GM19351 (cell line): ENCODE measurements around the gene SETSIP.
"Not testable (repeated sequence)": the region's sequence is repeated elsewhere in the genome, so short reads cannot be mapped to it uniquely, and the experiment has no call there.

Experiments used
- ATAC-seq: cut with Tn5 transposase; IDR thresholded peaks from one replicate; pipeline ENCODE4 v1.9.1; 2021; ENCODE audit warnings: mild to moderate bottlenecking, moderate library complexity; ENCODE audit not compliant: unreplicated experiment

Gene SETSIP, protein sequence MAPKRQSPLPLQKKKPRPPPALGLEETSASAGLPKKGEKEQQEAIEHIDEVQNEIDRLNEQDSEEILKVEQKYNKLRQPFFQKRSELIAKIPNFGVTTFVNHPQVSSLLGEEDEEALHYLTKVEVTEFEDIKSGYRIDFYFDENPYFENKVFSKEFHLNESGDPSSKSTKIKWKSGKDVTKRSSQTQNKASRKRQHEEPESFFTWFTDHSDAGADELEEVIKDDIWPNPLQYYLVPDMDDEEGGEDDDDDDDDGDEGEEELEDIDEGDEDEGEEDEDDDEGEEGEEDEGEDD

DNA sequence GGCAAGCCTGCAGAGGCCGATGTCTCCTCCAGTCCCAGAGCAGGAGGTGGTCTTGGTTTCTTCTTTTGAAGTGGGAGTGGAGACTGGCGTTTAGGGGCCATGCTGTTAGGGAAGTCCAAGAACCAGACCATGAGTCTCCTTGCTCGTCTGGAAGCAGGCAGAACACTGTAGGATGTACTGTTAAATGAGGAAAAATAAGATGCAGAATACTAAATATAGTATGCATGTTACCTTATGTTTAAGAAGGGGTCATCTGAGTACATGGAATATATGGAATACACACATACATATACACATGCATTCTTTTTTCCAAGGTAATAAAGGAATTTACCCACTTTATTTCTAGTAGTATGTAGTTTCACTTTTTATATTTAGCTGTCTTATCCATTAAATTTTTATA lies at the start of gene SETSIP:
Gene SETSIP (minus strand): TSS at position 101 of the 400 bp plus-strand sequence. CDS start 0 bp downstream, at position 101.
- no peak for ATAC-seq

DNA sequence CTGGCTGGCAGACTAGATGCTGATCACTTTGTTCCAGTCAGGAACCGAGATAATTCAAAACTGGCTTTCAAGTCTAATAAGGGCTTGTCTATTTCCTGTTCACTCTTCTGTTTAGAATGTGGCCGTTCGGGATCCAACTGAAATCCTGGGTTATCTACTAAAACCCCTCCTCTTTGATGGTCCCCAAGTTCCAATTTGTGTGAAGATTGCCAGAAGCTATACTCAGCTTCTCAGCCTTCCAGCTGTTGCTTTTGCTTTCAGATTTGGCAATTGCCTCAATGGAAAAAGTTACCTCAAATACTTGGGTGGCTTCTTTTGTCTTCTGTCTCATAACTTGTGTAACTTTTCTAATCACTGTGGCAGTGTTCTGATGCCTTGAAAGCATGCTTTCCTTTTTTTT lies 48.7 kb upstream of the SETSIP start:
- no peak for ATAC-seq

DNA sequence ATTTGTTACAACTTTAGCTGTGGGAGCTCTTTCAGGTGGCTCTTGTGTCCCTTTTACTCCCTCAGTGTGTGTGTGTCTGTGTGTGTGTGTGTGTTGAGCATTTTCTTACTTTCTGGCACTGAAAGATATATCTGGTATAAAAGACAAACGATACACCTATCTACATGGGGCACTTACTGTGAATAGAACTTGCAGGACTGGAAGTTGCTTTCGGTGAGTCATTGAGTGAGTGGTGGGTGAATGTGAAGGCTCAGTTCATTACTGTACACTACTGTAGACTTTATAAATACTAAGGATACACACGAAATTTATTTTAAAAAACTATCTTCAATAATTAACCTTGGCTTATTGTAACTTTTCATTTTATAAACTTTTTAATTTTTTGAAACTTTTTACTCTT lies 43.6 kb upstream of the SETSIP start:
- no peak for ATAC-seq

DNA sequence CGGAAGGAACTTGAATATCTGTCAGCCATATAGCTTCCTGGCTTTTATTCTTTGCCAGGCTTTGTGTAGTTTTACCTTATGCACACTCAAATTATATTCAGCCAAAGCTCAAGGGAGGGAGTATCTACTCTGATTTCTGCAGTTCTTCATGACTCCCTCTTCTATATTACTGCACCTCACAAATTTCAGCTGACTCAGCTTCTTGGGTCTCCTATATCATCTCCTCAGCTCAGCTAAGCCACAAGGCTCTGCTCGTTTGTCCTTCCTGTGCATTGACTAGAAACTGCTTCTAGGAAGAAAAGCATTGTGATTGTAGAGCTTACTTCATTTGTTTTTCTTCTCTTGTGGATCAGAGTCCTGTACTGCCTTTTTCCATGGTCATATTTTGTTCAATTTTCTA lies 42.3 kb upstream of the SETSIP start:
- no peak for ATAC-seq

DNA sequence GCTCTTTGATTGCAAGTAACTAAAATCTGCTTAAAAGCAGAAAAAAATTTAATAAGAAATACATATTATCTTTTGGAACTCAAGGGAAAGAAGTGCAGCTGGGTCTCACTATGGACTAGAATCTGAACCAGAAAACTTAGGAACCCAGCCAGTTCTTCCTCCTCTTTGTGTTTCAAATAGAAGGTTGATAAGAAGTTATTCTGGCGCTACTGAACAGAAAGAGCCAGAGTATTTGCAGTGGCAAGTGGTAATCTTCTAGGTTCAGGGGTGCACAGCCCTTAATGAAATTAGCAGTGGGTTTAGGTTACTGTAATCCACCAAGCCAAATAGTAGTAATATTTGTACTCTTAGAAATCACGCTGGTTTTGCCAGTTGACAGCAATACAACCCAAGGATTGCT lies 33.4 kb upstream of the SETSIP start:
- no peak for ATAC-seq

DNA sequence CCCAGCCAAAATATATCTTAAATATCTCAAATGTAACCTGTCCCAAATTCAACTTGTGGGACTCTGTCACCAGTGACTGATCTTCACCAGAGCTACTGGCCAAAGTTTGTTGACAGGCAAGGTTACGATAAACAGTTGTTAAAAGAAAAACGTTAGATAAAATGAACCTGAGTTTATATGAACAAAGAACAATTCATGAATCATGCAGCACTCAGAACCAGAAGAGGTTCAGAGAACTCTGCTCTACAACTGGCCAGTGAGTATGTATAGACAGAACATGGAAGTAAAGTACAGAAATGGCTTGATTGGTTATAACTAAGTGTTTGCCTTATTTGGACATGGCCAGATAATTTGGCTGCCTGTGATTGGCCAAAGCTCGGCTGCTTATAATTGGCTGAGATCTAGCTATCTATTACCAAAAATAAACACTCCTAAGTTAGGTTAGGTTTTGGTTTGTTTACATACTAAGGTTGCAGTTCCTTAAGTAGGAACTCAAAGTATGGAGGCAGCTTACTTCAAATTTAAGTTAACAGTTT lies 30.4 kb upstream of the SETSIP start:
- no peak for ATAC-seq

DNA sequence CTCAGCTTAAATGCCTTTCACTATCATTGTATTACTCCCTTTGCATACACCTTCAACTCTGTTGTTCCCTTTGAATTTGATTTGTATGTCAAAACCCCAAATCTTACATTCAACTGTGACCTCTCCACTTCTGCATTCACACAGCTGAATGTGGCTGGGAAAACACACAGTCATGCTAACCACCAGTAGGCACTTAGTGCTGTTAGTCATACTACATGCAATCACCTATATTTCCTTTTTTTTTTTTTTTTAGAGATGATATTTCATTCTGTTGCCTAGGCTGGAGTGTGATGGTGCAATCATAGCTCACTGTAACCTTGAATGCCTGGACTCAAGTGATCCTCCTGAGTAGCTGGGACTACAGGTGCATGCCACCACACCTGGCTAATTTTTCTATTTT lies 21.1 kb upstream of the SETSIP start:
- no peak for ATAC-seq

DNA sequence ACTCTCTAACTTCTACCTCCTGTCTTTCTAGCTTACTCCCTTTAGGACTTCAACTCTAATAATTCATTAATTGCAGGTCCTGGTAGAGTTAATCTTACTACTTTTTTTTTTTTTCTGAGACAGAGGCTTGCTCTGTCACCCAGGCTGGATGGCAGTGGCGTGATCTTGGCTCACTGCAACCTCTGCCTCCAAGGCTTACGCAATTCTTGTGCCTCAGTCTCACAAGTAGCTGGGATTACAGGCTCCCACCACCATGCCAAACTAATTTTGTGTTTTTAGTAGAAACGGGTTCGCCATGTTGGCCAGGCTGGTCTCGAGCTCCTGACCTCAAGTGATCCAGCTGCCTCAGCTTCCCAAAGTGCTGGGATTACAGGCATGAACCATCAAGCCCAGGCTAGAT lies 20.7 kb upstream of the SETSIP start:
- no peak for ATAC-seq

DNA sequence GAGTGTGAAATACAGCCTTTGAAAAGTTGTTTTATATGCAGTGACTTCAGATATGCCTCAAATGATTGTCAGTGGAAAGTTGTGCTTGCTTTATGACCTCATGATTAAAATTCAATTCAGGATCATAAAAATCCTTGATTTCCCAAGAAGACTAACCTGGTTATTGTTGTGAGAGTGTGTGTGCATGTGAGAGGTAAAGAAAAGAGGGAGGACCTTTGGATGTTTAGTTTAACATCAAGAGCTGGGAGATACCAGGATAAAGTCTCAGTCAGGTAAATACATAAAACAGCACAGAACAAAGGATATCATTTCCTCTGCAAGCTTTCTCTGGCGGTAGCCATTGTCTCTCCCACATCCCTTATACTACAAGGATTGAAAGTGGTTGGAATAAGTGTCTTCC lies 19.4 kb upstream of the SETSIP start:
- no peak for ATAC-seq

DNA sequence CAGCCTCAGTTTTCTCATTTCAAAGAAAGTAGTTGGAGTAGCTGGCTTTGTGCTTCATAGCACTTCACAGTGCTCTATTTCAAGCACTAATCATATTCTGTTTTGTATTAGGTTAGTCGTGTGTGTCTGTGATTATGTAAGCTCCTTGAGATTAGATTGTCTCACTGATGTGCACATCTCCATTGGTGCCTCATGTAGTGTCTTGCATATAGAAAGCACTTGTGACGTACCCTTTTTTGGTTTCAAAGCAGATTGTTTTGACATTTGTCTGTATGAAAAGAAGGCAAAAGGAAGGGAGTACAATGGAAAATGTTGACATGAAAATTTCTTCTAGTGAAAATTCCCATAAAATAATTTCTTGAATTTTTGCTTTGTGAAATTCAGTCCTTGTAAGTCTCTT lies 18.9 kb upstream of the SETSIP start:
- ATAC-seq: no peak

DNA sequence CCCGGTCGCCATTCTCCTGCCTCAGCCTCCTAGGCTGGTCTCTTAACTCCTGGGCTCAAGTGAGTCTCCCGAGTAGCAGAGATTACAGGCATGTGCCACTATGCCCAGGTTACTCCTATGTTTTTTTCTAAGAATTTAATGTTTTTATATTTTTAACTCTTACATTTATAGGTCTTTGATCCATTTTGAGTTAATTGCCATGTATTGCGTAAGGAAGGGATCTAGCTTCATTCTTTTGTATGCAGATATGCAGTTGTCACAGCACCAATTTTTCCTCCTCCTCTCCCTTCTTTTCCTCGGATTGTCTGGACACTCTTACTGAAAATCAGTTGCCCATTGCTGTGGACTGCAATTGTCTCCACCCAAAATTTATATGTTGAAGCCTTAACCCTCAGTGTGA lies 16.4 kb upstream of the SETSIP start:
- ATAC-seq: no peak

DNA sequence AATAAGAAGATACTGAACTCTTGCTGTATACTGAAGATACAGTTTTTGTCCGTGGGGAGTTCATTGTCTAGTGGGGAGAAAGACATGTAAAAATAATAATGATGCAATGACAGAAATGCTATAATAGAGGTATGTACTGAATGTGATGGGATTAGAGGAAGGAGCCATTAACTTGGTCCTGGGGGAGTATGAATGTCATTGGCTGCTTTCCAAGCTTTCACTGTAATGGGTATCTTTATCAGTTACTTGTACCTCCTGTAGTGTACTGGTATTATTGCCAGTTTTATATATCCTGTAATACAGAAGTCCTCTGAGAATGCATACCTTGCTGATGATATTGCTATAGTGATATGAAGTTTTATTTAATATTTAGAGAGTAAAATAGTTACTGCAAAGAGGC lies 12.3 kb upstream of the SETSIP start:
- ATAC-seq: no peak

DNA sequence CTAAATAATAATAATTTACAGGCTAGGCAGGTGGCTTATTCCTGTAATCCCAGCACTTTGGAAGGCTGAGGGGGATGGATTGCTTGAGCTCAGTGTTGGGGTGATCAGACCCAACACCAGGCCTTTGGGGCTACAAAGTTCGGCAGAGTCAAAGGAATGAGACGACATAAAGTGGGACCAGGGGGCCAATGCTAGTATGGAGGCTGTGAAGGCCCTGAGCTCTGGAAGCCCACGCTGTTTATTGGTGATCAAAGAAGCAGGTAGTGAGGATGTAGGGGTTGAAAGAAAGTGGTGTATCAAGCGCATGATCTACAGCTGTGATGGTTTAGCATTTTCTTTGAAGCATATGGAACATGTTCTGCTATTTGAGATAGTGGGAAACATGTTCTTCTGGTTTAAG lies 10.5 kb upstream of the SETSIP start:
- no peak for ATAC-seq

DNA sequence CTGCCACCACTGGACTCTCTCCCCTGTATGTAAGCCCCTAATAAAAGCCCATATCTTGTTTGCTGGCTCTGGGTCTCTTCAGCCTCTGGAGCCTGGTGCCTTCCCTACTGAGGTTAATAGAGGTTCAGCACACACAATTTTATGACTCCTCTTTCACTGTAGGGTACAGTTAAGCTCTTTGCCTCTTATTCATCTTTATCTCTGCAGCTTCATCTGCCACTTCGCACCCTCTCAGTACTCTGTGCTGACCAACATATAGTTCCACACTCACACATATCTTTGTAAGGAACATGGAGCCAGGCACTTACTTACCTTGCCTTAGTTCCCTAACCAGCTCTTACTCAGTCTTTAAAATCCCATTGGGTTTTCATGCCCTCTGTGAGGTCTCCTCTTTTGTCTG lies 9.4 kb upstream of the SETSIP start:
- no peak for ATAC-seq

DNA sequence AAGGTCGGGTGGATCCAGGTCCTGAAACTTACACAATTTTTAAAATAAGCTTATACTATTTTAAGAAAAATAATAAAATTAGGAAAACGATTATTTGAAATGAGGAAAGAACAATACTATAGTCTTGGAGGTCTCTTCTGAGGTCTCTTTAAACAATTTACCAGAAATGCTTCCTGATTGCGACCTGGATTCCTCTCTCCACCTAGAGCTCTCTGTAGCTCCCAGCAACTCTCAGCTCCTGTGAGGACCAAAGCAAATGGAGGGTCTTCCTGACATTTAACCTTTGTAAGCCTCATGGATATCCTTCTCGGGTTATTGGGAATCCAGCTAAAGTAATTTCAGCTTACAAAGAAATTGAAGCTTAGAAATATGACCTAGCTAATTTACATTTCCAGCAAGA lies 5.8 kb upstream of the SETSIP start:
- no peak for ATAC-seq

DNA sequence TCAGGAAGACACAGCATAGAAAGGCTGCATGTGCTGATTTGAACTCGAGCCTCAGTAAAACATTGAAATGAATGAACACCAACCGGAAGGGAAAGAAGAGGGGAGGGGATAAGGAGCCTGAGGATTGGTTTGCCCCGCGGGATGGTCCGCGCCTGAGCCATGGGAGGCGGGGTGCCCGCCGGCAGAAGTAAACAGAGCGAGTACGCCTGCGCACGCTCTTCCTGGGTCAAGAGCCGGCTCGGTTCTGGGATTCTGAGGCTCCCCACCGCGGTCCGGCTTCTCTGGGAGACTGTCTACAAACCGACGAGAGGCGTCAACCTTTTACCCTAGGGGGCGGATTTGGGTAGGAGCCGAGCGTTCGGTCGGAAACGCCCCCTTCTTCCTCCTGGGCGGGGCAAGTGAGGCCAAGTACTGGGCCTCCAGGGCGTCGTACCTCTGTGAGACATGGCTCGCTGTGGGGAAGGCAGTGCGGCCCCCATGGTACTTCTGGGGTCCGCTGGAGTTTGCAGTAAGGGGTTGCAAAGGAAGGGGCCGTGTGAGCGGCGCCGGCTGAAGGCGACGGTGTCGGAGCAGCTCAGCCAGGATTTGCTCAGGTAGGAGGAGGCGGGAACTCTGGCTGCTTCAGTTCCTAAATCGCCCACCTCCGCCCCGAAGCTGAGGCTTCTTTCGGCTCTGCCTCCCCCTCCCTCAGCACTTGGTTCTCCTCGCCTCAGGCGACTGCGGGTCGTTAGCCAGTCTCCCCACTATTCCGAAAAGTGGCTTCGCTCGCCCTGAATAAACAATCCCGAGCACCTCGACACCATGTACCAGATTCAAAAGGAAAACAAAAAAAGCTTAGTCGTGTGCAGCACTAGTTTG lies 5.1 kb upstream of the SETSIP start, which contains the start of gene BTBD8:
Gene BTBD8 (plus strand): TSS at position 218 of the 858 bp plus-strand sequence. CDS start 227 bp downstream, at position 445.
- ATAC-seq: peak; percentile 97

DNA sequence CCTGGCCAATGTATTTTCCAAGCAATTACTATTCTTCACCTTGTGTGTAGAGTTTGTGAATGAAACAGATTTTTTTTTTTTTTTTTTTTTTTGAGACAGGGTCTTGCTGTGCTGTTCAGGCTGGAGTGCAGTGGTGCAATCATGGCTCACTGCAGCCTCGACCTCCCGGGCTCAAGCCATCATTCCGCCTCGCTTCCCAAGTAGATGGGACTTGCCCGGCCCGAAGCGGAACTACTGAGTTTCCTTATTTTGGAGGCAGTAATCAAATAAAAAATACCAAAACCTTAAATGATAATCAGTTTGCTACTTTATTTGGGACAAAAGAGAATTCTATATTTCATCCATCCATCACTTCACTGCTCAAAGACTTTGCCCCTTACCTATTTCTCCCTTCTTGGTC lies 4.2 kb upstream of the SETSIP start:
- ATAC-seq: no peak

DNA sequence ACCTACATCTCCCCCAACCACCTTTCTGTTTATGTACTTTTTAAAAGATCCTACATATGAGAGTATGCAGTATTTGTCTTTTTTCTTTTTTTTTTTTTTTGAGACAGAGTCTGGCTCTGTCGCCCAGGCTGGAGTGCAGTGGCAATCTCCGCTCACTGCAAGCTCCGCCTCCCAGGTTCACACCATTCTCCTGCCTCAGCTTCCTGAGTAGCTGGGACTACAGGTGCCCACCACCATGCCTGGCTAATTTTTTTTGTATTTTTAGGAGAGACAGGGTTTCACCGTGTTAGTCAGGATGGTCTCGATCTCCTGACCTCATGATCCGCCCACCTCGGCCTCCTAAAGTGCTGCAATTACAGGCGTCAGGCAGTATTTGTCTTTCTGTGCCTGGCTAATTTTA lies 2.9 kb upstream of the SETSIP start:
- not testable (repeated sequence) for ATAC-seq

DNA sequence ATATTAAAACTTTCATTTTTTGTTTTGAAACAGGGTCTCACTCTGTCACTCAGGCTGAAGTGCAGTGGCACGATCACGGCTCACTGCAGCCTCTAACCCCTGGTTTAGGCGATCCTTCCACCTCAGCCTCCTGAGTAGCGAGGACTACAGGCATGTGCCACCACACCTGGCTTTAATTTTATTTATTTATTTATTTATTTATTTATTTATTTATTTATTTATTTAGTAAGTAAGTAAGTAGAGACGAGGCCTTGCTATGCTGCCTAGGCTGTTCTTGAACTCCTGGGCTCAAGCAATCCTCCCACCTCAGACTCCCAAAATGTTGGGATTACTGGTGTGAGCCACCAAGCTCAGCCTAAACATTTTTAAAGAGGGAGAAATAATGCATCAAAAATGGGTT lies 1.2 kb upstream of the SETSIP start:
- ATAC-seq: no peak

DNA sequence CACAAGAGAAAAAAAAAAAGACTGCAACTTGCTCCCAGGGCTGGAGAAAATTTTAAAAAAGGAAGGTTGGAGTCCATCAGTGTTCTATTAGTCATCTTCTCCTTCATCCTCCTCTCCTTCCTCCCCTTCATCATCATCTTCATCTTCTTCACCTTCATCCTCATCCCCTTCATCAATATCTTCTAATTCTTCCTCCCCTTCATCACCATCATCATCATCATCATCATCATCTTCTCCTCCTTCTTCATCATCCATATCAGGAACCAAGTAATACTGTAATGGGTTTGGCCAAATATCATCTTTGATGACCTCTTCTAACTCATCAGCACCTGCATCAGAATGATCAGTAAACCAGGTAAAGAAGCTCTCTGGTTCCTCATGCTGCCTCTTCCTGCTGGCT lies 765 bp downstream of the SETSIP start:
- ATAC-seq: not testable (repeated sequence)

DNA sequence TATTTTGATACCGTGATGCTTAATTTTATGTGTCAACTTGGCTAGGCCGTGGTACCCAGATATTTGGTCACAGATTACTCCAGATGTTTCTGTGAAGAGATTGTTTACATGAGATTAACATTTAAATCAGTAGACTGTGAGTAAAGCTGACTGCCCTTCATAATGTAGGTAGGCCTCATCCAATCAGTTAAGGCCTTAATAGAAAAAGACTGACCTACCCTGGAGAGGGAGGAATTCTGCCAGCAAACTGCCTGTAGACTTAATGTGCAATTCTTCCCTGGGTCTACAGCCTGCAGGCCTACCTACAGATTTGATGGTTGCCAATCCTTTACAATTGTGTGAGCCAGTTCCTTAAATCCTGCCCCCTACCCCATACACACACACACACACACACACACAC lies 4.3 kb downstream of the SETSIP start:
- no peak for ATAC-seq

DNA sequence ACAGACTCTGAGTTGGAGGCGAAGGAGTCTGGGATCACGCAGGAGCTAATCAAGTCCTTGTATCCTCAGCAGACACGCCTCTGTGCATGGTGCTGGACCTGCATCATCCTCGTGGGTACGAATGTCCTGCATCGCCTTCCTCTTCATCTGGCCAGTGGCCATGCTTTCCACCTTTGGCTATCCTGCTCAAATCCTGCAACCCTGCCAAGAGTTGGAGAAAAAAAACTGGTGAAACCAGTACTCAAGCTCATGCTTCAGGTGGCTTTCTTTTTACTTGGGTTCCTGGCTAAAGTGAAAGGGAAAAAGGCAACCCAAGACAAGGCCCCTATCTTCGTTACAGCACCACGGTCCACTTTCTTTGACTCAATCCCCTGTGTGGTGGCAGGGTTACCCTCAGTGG lies 8.9 kb downstream of the SETSIP start:
- ATAC-seq: no peak
